Hepatocyte (in vitro differentiated cells): ENCODE results near the gene DACT3. TPM values are rescaled to one million over a fixed set of nuclear protein-coding genes. Genes with fewer than 3 reads are reported as not detected.

Experiments used
- DNase-seq: peaks from one replicate; pipeline ENCODE4 v3.0.0-alpha.2; 2016; ENCODE audit warnings: low spot score
- H2AFZ ChIP-seq: fragments of 200-600 bp; sonication (generic); 2 replicates; pipeline ENCODE4 v1.6.0; 2016; ENCODE audit warnings: antibody characterized with exemption, mild to moderate bottlenecking
- H3K27ac ChIP-seq: fragments of 200-600 bp; sonication (generic); 2 replicates; pipeline ENCODE4 v1.5.1; 2016; ENCODE audit warnings: mild to moderate bottlenecking
- H3K27me3 ChIP-seq: fragments of 200-600 bp; sonication (generic); 2 replicates; pipeline ENCODE4 v1.6.1; 2016
- H3K36me3 ChIP-seq: fragments of 200-600 bp; sonication (generic); replicated peaks from 2 replicates; pipeline ENCODE4 v1.5.1; 2016; ENCODE audit warnings: low read depth; ENCODE audit not compliant: insufficient read depth
- H3K4me1 ChIP-seq: fragments of 200-600 bp; sonication (generic); 2 replicates; pipeline ENCODE4 v1.5.1; 2016; ENCODE audit warnings: mild to moderate bottlenecking, moderate library complexity; ENCODE audit not compliant: insufficient read depth
- H3K4me2 ChIP-seq: fragments of 200-600 bp; sonication (generic); 2 replicates; pipeline ENCODE4 v1.6.0; 2016
- H3K4me3 ChIP-seq: fragments of 200-600 bp; sonication (generic); 2 replicates; pipeline ENCODE4 v1.5.1; 2016; ENCODE audit warnings: mild to moderate bottlenecking
- H3K79me2 ChIP-seq: fragments of 200-600 bp; sonication (generic); 2 replicates; pipeline ENCODE4 v1.6.0; 2017; ENCODE audit warnings: mild to moderate bottlenecking
- H3K9me2 ChIP-seq: fragments of 200-600 bp; sonication (generic); replicated peaks from 2 replicates; pipeline ENCODE4 v1.6.0; 2017; ENCODE audit warnings: mild to moderate bottlenecking; ENCODE audit not compliant: insufficient read depth
- H3K9me3 ChIP-seq: fragments of 200-600 bp; sonication (generic); 2 replicates; pipeline ENCODE4 v1.5.1; 2016; ENCODE audit warnings: low read depth, mild to moderate bottlenecking
- H4K20me1 ChIP-seq: fragments of 200-600 bp; sonication (generic); 2 replicates; pipeline ENCODE4 v1.6.0; 2016; ENCODE audit warnings: mild to moderate bottlenecking; ENCODE audit not compliant: insufficient read depth, poor library complexity, severe bottlenecking
- EZH2 ChIP-seq: fragments of 200-600 bp; sonication (generic); IDR thresholded peaks from 2 replicates; pipeline ENCODE4 v1.6.1; 2016; ENCODE audit warnings: antibody characterized with exemption, mild to moderate bottlenecking, borderline replicate concordance
- EZH2phosphoT487 ChIP-seq: fragments of 200-600 bp; sonication (generic); IDR thresholded peaks from one replicate; pipeline ENCODE4 v1.6.1; 2018; ENCODE audit warnings: antibody characterized with exemption, mild to moderate bottlenecking, low read depth, moderate library complexity; ENCODE audit not compliant: unreplicated experiment, severe bottlenecking
- WGBS: methylation state at CpG from one replicate; pipeline ENCODE4 v1.1.6; 2016; ENCODE audit warnings: low lambda C conversion rate; ENCODE audit errors: missing lambda C conversion rate; 5-methylcytosine and 5-hydroxymethylcytosine counted together
- polyA plus RNA-seq: library from polyadenylated mRNA; unstranded; fragments of >200 nt; fragmentation: Nextera tagmentation; extraction: Ambion mirVana; gene quantifications from 2 replicates; pipeline ENCODE4 v1.2.1, GENCODE V29; 2016
- total RNA-seq: library from RNA; depleted of rRNA; stranded (reverse); fragments of >200 nt; gene quantifications from 2 replicates; pipeline ENCODE4 v1.2.3, GENCODE V29; 2014
- TF ChIP-seq, protein P1 (sequence below): fragments of 200-600 bp; sonication (generic); IDR thresholded peaks from 2 replicates; pipeline ENCODE4 v1.5.1; 2016; ENCODE audit warnings: antibody characterized with exemption, mild to moderate bottlenecking; ENCODE audit not compliant: poor library complexity

Gene DACT3
- total and polyA plus RNA-seq, 2 experiments from 2014 or later: 18.4 TPM

DNA sequence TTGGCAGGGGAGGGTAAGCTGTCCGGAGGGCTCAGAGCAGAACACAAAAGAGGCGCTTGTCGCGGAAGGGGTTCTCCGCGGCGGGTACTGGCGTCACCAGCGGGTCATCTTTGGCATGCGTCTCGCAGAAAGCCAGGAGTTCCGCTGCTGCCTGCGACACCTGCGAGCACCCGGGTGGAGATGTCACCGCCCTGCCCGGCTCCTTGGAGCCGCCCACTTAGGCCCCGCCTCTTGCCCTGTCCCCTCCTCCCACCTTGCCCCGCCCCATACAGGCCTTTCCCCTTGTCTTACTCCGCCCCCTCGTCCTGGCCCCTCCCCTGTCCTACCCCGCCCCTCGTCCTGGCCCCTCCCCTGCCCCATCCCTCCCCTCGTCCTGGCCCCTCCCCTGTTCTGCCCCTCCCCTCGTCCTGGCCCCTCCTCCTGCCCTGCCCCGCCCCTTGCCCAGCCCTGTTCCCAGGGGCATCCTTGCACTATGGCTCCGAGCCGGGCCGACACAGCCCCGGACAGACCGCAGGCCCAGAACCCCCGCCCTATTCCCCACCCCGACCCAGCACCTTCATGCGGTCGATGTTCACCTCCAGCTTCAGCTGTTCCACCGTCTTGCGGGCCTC is 26.8 kb downstream of the DACT3 start:
- peak overlapping the region; percentile 87 for H3K4me2 ChIP-seq
- H2AFZ ChIP-seq: peak overlapping the region; percentile 60
- no peaks in the 10 kb centered on the region for H4K20me1 ChIP-seq
- DNase-seq: peak; percentile 95
- peaks cover 11% of the 10 kb centered on the region for H3K4me1 ChIP-seq
- no peaks in the 10 kb centered on the region for H3K36me3 ChIP-seq
- no peaks in the 10 kb centered on the region for H3K79me2 ChIP-seq
- 11% methylated on average over 21 of the region's 38 CpGs for WGBS
- H3K9me2 ChIP-seq: no peaks in the 10 kb centered on the region
- H3K4me3 ChIP-seq: no peak overlapping the region
- no peak overlapping the region for H3K27ac ChIP-seq
- H3K9me3 ChIP-seq: no peaks in the 10 kb centered on the region
- peaks cover 21% of the 10 kb centered on the region for H3K27me3 ChIP-seq
- TF ChIP-seq, protein P1, sequence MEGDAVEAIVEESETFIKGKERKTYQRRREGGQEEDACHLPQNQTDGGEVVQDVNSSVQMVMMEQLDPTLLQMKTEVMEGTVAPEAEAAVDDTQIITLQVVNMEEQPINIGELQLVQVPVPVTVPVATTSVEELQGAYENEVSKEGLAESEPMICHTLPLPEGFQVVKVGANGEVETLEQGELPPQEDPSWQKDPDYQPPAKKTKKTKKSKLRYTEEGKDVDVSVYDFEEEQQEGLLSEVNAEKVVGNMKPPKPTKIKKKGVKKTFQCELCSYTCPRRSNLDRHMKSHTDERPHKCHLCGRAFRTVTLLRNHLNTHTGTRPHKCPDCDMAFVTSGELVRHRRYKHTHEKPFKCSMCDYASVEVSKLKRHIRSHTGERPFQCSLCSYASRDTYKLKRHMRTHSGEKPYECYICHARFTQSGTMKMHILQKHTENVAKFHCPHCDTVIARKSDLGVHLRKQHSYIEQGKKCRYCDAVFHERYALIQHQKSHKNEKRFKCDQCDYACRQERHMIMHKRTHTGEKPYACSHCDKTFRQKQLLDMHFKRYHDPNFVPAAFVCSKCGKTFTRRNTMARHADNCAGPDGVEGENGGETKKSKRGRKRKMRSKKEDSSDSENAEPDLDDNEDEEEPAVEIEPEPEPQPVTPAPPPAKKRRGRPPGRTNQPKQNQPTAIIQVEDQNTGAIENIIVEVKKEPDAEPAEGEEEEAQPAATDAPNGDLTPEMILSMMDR: no peak
- no peak for TF ChIP-seq EZH2phosphoT487
- TF ChIP-seq EZH2: no peak

- no peaks in the 10 kb centered on the region for H3K9me2 ChIP-seq
- H4K20me1 ChIP-seq: no peaks in the 10 kb centered on the region
- no peaks in the 10 kb centered on the region for H3K79me2 ChIP-seq
- no peaks in the 10 kb centered on the region for H3K36me3 ChIP-seq
- H3K4me1 ChIP-seq: peaks cover 11% of the 10 kb centered on the region
- no peak for DNase-seq
- no peaks in the 10 kb centered on the region for H3K9me3 ChIP-seq
- TF ChIP-seq, protein P1: no peak
- TF ChIP-seq EZH2phosphoT487 (no peak), EZH2 (no peak)
- H3K4me2 ChIP-seq: no peak overlapping the region
- peaks cover 21% of the 10 kb centered on the region for H3K27me3 ChIP-seq
- H3K27ac ChIP-seq: no peak overlapping the region
- 92% methylated on average over 3 of the region's 3 CpGs for WGBS
- H2AFZ ChIP-seq: no peak overlapping the region
- H3K4me3 ChIP-seq: no peak overlapping the region
Measured at GRCh38 chr19:46633130-46633529, 27.9 kb downstream of the DACT3 start.

- Histone ChIP-seq H3K27ac (peak overlapping the region; percentile 37), H3K36me3 (no peaks in the 10 kb centered on the region), H3K4me1 (peaks cover 11% of the 10 kb centered on the region), H3K9me2 (no peaks in the 10 kb centered on the region), H3K79me2 (no peaks in the 10 kb centered on the region), H3K9me3 (no peaks in the 10 kb centered on the region), H4K20me1 (no peaks in the 10 kb centered on the region), H2AFZ (no peak overlapping the region), H3K4me3 (no peak overlapping the region), H3K27me3 (peaks cover 14% of the 10 kb centered on the region), H3K4me2 (no peak overlapping the region)
- TF ChIP-seq, protein P1: no peak
- TF ChIP-seq EZH2phosphoT487: no peak
- WGBS: 44% methylated on average over 6 of the region's 6 CpGs
- DNase-seq: no peak
Measured at GRCh38 chr19:46631481-46631880, 29.5 kb downstream of the DACT3 start.
